GM12878 (cell line): Measurements from ENCODE around the gene BBOF1. TPM values are rescaled to one million over a fixed set of nuclear protein-coding genes. Genes with fewer than 3 reads are reported as not detected.

Experiments used
- ATAC-seq: fragments of 200-7000 bp; cut with Tn5 transposase; 3 replicates; pipeline ENCODE4 v1.9.1; 2020; ENCODE audit warnings: mild to moderate bottlenecking, moderate library complexity
- BruUV-seq: library from RNA; stranded (reverse); fragments of 400-500 nt; replicated peaks from 2 replicates; lab custom pipeline; 2021; lab: Mats Ljungman, UMichigan
- CTCF ChIA-PET: fragments of 300-600 bp; sonication (Branson Sonifier 250); formaldehyde crosslinking; extraction: SDS; loops from one replicate; lab custom pipeline; 2021; ENCODE audit warnings: inconsistent platforms; lab: Yijun Ruan, JAX
- POLR2A ChIA-PET: fragments of 350-600 bp; formaldehyde crosslinking; extraction: SDS; loops from one replicate; lab custom pipeline; 2021; ENCODE audit warnings: inconsistent platforms; lab: Charles Lee
- RAD21 ChIA-PET: fragments of 300-600 bp; sonication (Branson Sonifier 250); formaldehyde crosslinking; loops from one replicate; lab custom pipeline; 2023; ENCODE audit warnings: antibody characterized with exemption; ENCODE audit not compliant: unreplicated experiment; lab: Charles Lee
- SMC1A ChIA-PET: fragments of 300-600 bp; sonication (Branson Sonifier 250); formaldehyde crosslinking; loops from one replicate; lab custom pipeline; 2023; ENCODE audit not compliant: unreplicated experiment, uncharacterized antibody; lab: Charles Lee
- DNase-seq: peaks from one replicate; pipeline ENCODE4 v3.0.0-alpha.2; 2011; ENCODE audit warnings: low read depth, low spot score
- FAIRE-seq: peaks from 3 replicates; lab custom pipeline; 2011; peaks lifted over from hg19 to GRCh38; lab: Jason Lieb, UNC
- H2AFZ ChIP-seq: 2 replicates; pipeline ENCODE4 v1.6.0; 2011; ENCODE audit warnings: low read depth, low read length, control low read depth; ENCODE audit not compliant: control insufficient read depth
- H3K27ac ChIP-seq: 2 replicates; pipeline ENCODE4 v1.5.1; 2011; ENCODE audit warnings: control low read depth; ENCODE audit not compliant: control insufficient read depth, insufficient read depth
- H3K27me3 ChIP-seq, 2 experiments: replicated peaks in 1 of 2; 2 replicates each; pipeline versions ENCODE4 v1.6.0 to v1.6.1; 2011; ENCODE audit warnings: low read length in 1 of 2; ENCODE audit not compliant: control insufficient read depth in 2 of 2, insufficient read depth in 2 of 2
- H3K36me3 ChIP-seq, 2 experiments: 2 replicates each; pipeline ENCODE4 v1.5.1; 2011; ENCODE audit warnings: low read length in 1 of 2; ENCODE audit not compliant: control insufficient read depth in 2 of 2, insufficient read depth in 2 of 2
- H3K4me1 ChIP-seq: 2 replicates; pipeline ENCODE4 v1.6.1; 2011; ENCODE audit warnings: mild to moderate bottlenecking, low read length, moderate library complexity, mixed read lengths; ENCODE audit not compliant: control insufficient read depth, insufficient read depth
- H3K4me2 ChIP-seq: 2 replicates; pipeline ENCODE4 v1.6.0; 2011; ENCODE audit warnings: control low read depth; ENCODE audit not compliant: control insufficient read depth, insufficient read depth
- H3K4me3 ChIP-seq: fragments of 200-600 bp; sonication (generic); 2 replicates; pipeline ENCODE4 v1.5.1; 2016
- H3K79me2 ChIP-seq: 2 replicates; pipeline ENCODE4 v1.6.0; 2011; ENCODE audit warnings: low read length; ENCODE audit not compliant: control insufficient read depth, insufficient read depth
- H3K9ac ChIP-seq: 2 replicates; pipeline ENCODE4 v1.8.0; 2011; ENCODE audit warnings: low read length, control low read depth, mixed read lengths; ENCODE audit not compliant: control insufficient read depth, insufficient read depth
- H3K9me3 ChIP-seq: replicated peaks from 3 replicates; pipeline ENCODE4 v1.5.1; 2011; ENCODE audit warnings: mild to moderate bottlenecking, low read length; ENCODE audit not compliant: control insufficient read depth, insufficient read depth
- H4K20me1 ChIP-seq: 2 replicates; pipeline ENCODE4 v1.6.0; 2011; ENCODE audit not compliant: control insufficient read depth, insufficient read depth
- ATF2 ChIP-seq: IDR thresholded peaks from 2 replicates; pipeline ENCODE4 v1.6.1; 2012; ENCODE audit warnings: low read length, inconsistent platforms
- MEF2B ChIP-seq: fragments of 450-650 bp; IDR thresholded peaks from 2 replicates; pipeline ENCODE4 v1.6.1; 2018; ENCODE audit warnings: mild to moderate bottlenecking, moderate library complexity; ENCODE audit not compliant: partially characterized antibody, poor library complexity, severe bottlenecking
- WRNIP1 ChIP-seq: IDR thresholded peaks from 2 replicates; pipeline ENCODE4 v1.6.1; 2011; ENCODE audit warnings: low read depth, low read length, improper control_type of control experiment, borderline replicate concordance
- YBX1 ChIP-seq: fragments of 450-650 bp; IDR thresholded peaks from 2 replicates; pipeline ENCODE4 v1.6.1; 2016; ENCODE audit warnings: antibody characterized with exemption
- YY1 ChIP-seq: IDR thresholded peaks from 2 replicates; pipeline ENCODE4 v1.6.1; 2011; ENCODE audit warnings: low read depth, mild to moderate bottlenecking, low read length
- ZNF217 ChIP-seq: fragments of 450-650 bp; IDR thresholded peaks from 2 replicates; pipeline ENCODE4 v1.6.1; 2017; ENCODE audit warnings: antibody characterized with exemption, mild to moderate bottlenecking
- WGBS: methylation state at CpG from one replicate; pipeline ENCODE4 v1.1.6; 2016; ENCODE audit warnings: low lambda C conversion rate; ENCODE audit not compliant: insufficient replicate concordance, insufficient coverage; ENCODE audit errors: missing lambda C conversion rate; 5-methylcytosine and 5-hydroxymethylcytosine counted together
- in situ Hi-C: fragments of 300-500 bp; cut with MboI; formaldehyde crosslinking; loops from 9 replicates; pipeline ENCODE4 v1.14.3; 2018; ENCODE audit warnings: mixed read lengths
- intact Hi-C: fragments of 100-400 bp; cut with micrococcal nuclease; formaldehyde crosslinking; loops from one replicate; pipeline ENCODE4 v1.14.2; 2022; ENCODE audit not compliant: unreplicated experiment
- polyA plus RNA-seq, 11 experiments: library from polyadenylated mRNA; depleted of rRNA in 4 of 11; unstranded in 6 of 11; stranded (reverse) in 5 of 11; fragments of >200 nt; fragmentation: Nextera tagmentation in 4 of 11; fragmentation: Illumina TruSeq in 1 of 11; extraction: Ambion mirVana in 4 of 11; extraction: Trizol in 1 of 11; gene quantifications; 1 replicate in 1 of 11; 2 replicates in 10 of 11; pipeline versions ENCODE4 v1.2.1 to v1.2.3, GENCODE V29; 2011 to 2016; ENCODE audit warnings: inconsistent platforms in 2 of 11, missing spikeins in 2 of 11, low read depth in 1 of 11
- total RNA-seq, 4 experiments: library from RNA; depleted of rRNA in 3 of 4; stranded (reverse); fragments of >200 nt in 3 of 4; fragmentation: Illumina TruSeq in 1 of 4; extraction: Trizol in 1 of 4; gene quantifications; 2 replicates each; pipeline versions ENCODE4 v1.2.1 to v1.2.3, GENCODE V29; 2013 to 2021

BBOF1 gene
- total and polyA plus RNA-seq, 10 of the 15 experiments (the other 5 are each of a cell fraction or from before 2014, with no cell fraction given) = 0.50 to 2.6 (median 0.79) TPM

GRCh38 chr14:74089251-74090020 is 70.3 kb downstream of the BBOF1 start (continued):
- TF ChIP-seq YY1 (no peak), ZNF217 (no peak), YBX1 (no peak), MEF2B (no peak)

- Histone ChIP-seq H4K20me1 (no peaks in the 10 kb centered on the region), H3K4me1 (no peaks in the 10 kb centered on the region), H3K27ac (no peak overlapping the region), H3K4me2 (no peak overlapping the region), H3K9me3 (no peaks in the 10 kb centered on the region), H2AFZ (no peak overlapping the region), H3K9ac (no peak overlapping the region), H3K36me3 (peaks cover 0 to 6% of the 10 kb centered on the region in 2 experiments; a peak in 3 of 4 replicates), H3K27me3 (no peaks in the 10 kb centered on the region), H3K79me2 (no peaks in the 10 kb centered on the region), H3K4me3 (no peak overlapping the region)
- 98% methylated on average over 2 of the region's 2 CpGs for WGBS
- ChIA-PET CTCF (no interaction called here), RAD21 (no interaction called here), POLR2A (no interaction called here), SMC1A (interaction anchor here (1.3 kb wide), 1 partner anchor 10 kb away, joined by 3 read pairs; no protein-coding TSS in a partner anchor)
- no peak for ATAC-seq
- no TSS peak for BruUV-seq
- TF ChIP-seq WRNIP1 (no peak), ATF2 (no peak)
- intact Hi-C loops (no loop called here), in situ Hi-C loops (loop anchor here (5.0 kb wide), 1 partner anchor 147 kb away; no protein-coding TSS in a partner anchor)
- no peak for DNase-seq
- FAIRE-seq = no peak
These were observed 86.2 kb downstream of the BBOF1 start for GRCh38 chr14:74105381-74105780.
